GM15510 (cell line): ENCODE data around the gene ZNF654.

Experiments used
- POLR2A ChIP-seq: IDR thresholded peaks from 3 replicates; pipeline ENCODE4 v1.6.1; 2011; ENCODE audit warnings: borderline replicate concordance; ENCODE audit not compliant: insufficient read length; ENCODE audit errors: extremely low read depth

The ZNF654 gene

GRCh38 chr3:88041005-88041404 lies 18.1 kb upstream of the ZNF654 start:
- no peak for TF ChIP-seq POLR2A

GRCh38 chr3:88044411-88044810 lies 14.6 kb upstream of the ZNF654 start:
- no peak for TF ChIP-seq POLR2A

- no peak for TF ChIP-seq POLR2A
These were observed 12.3 kb upstream of the ZNF654 start for GRCh38 chr3:88046766-88047165.

- no peak for TF ChIP-seq POLR2A
These were observed 1.3 kb upstream of the ZNF654 start for GRCh38 chr3:88057630-88058305.

- TF ChIP-seq POLR2A = no peak
These were observed 812 bp upstream of the ZNF654 start for GRCh38 chr3:88058306-88058580.

- TF ChIP-seq POLR2A = no peak
These were observed 520 bp downstream of the ZNF654 start for GRCh38 chr3:88059380-88060170.

- TF ChIP-seq POLR2A = no peak
These were observed 2.7 kb downstream of the ZNF654 start for GRCh38 chr3:88061746-88062145.

GRCh38 chr3:88075072-88075471 lies 16.0 kb downstream of the ZNF654 start:
- no peak for TF ChIP-seq POLR2A

GRCh38 chr3:88075497-88075896 lies 16.4 kb downstream of the ZNF654 start:
- TF ChIP-seq POLR2A = no peak

- TF ChIP-seq POLR2A = no peak
These were observed 17.7 kb downstream of the ZNF654 start for GRCh38 chr3:88076712-88077111.

GRCh38 chr3:88078932-88079331 lies 19.9 kb downstream of the ZNF654 start:
- TF ChIP-seq POLR2A = no peak

GRCh38 chr3:88082854-88083253 lies 23.8 kb downstream of the ZNF654 start:
- TF ChIP-seq POLR2A = no peak

GRCh38 chr3:88084097-88084501 lies 25.0 kb downstream of the ZNF654 start:
- TF ChIP-seq POLR2A = no peak

GRCh38 chr3:88090681-88091080 lies 31.6 kb downstream of the ZNF654 start:
- no peak for TF ChIP-seq POLR2A

GRCh38 chr3:88092270-88092669 lies 33.2 kb downstream of the ZNF654 start:
- TF ChIP-seq POLR2A = no peak

- TF ChIP-seq POLR2A = no peak
These were observed 34.2 kb downstream of the ZNF654 start for GRCh38 chr3:88093266-88093665.
